Aorta (tissue), 5 donors: ENCODE measurements around the gene PARP8. TPM values are rescaled to one million over a fixed set of nuclear protein-coding genes. Genes with fewer than 3 reads are reported as not detected.
A peak's percentile ranks its signal among the peaks of the same experiment; 100 is the strongest.
"Not testable (repeated sequence)": the region's sequence is repeated elsewhere in the genome, so short reads cannot be mapped to it uniquely, and the experiment has no call there.

ENCODE experiments used
- ATAC-seq: fragments of 200-7000 bp; cut with Tn5 transposase; one replicate; pipeline ENCODE4 v1.9.1; 2022; ENCODE audit warnings: moderate library complexity; ENCODE audit not compliant: low FRiP score
- DNase-seq, 2 donors: peaks; one replicate each; pipeline ENCODE4 v3.0.0-alpha.2; 2020
- H3K27ac ChIP-seq, 2 donors: one replicate each; pipeline ENCODE4 v1.5.1; 2013; ENCODE audit warnings: low read length in 2 of 2, mild to moderate bottlenecking in 2 of 2, moderate library complexity in 2 of 2, control low read depth in 1 of 2, inconsistent platforms in 1 of 2, low read depth in 1 of 2
- H3K27me3 ChIP-seq, 2 donors: one replicate each; pipeline ENCODE4 v1.6.1; 2013; ENCODE audit warnings: control low read depth in 1 of 2, low read length in 1 of 2, mild to moderate bottlenecking in 1 of 2, moderate library complexity in 1 of 2; ENCODE audit not compliant: insufficient read depth in 2 of 2, control insufficient read depth in 1 of 2
- H3K36me3 ChIP-seq, 2 donors: one replicate each; pipeline ENCODE4 v1.6.1; 2013; ENCODE audit warnings: control low read depth in 1 of 2, low read length in 1 of 2, mild to moderate bottlenecking in 1 of 2; ENCODE audit not compliant: insufficient read depth in 2 of 2, control insufficient read depth in 1 of 2
- H3K4me1 ChIP-seq, 2 donors: one replicate each; pipeline ENCODE4 v1.6.1; 2013; ENCODE audit warnings: low read length in 2 of 2, control low read depth in 1 of 2, mild to moderate bottlenecking in 1 of 2, moderate library complexity in 1 of 2; ENCODE audit not compliant: insufficient read depth in 2 of 2, control insufficient read depth in 1 of 2
- H3K4me3 ChIP-seq, 2 donors: one replicate each; pipeline ENCODE4 v1.5.1; 2013; ENCODE audit warnings: low read length in 2 of 2, control low read depth in 1 of 2, mild to moderate bottlenecking in 1 of 2
- H3K9me3 ChIP-seq: one replicate; pipeline ENCODE4 v1.6.1; 2013; ENCODE audit warnings: mild to moderate bottlenecking, low read length; ENCODE audit not compliant: control insufficient read depth
- WGBS, 2 donors: extraction: QIAGEN DNeasy Blood & Tissue Kit; methylation state at CpG; one replicate each; pipeline ENCODE4 v1.1.7; 2013; 5-methylcytosine and 5-hydroxymethylcytosine counted together
- intact Hi-C, 2 donors: fragments of 100-400 bp; cut with DNase I; formaldehyde crosslinking; loops; one replicate each; pipeline versions ENCODE4 v1.14.2 to v1.15.0; 2022
- polyA plus RNA-seq, 2 donors: library from polyadenylated mRNA; stranded (reverse); fragments of 200-250 nt; gene quantifications; one replicate each; pipeline ENCODE4 v1.2.3, GENCODE V29; 2013
- total RNA-seq, 2 donors: library from RNA; stranded (reverse); fragmentation: NEBNext Ultra II Directional; extraction: Animal tissue kit (Norgen Biotek cat#: 25700); gene quantifications; one replicate each; pipeline ENCODE4 v1.2.1, GENCODE V29; 2021
- donor health status: healthy with polysubstance abuse.
- donor health status: Bipolar disorder and iron deficiency.
- donor health status: DM: no; HTN: no; CAD: no.
- donor health status: DM: no; HTN: no; CAD: no.
- donor health status: DM: yes; HTN: yes; CAD: no.

The PARP8 gene
- total and polyA plus RNA-seq, 4 donors, result 5.3 to 47.6 (median 19.5) TPM

DNA sequence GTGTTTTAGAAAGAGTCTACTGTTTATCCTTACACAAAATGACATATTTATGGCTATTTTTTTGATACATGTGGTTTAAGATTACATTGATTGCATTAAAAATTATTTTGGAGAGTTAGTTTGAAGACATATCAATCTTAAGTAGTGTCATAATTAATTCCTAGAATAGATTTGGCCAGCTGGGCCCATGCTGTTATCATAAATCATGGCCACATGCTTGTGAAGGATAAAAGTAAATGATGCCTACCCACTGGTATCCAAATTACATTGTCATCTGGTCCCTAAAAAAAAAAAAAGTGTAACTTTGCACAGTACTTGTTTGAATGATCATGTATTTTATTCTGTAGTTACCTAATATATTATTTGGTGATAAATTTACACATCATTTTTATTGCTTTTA lies 96.9 kb downstream of the PARP8 start:
- Histone ChIP-seq H3K27ac (no peak overlapping the region), H3K4me3 (no peak overlapping the region), H3K27me3 (no peaks in the 10 kb centered on the region), H3K4me1 (no peaks in the 10 kb centered on the region), H3K9me3 (no peaks in the 10 kb centered on the region), H3K36me3 (no peaks in the 10 kb centered on the region)
- ATAC-seq (no peak), DNase-seq (no peak)
- intact Hi-C loops, result no loop called here

GRCh38 chr5:50763846-50764245 lies 97.4 kb downstream of the PARP8 start:
- ATAC-seq (no peak), DNase-seq (no peak)
- intact Hi-C loops, result no loop called here
- H3K27me3 ChIP-seq, result no peaks in the 10 kb centered on the region
- H3K9me3 ChIP-seq, result no peaks in the 10 kb centered on the region
- no peaks in the 10 kb centered on the region for H3K4me1 ChIP-seq
- WGBS, 2 donors, result 79 to 82% methylated on average over 7 of the region's 7 CpGs
- no peak overlapping the region for H3K27ac ChIP-seq
- no peak overlapping the region for H3K4me3 ChIP-seq
- H3K36me3 ChIP-seq, result no peaks in the 10 kb centered on the region

- intact Hi-C loops, result no loop called here
- H3K9me3 ChIP-seq, result no peaks in the 10 kb centered on the region
- WGBS, 2 donors, result 96 to 97% methylated on average over 2 of the region's 2 CpGs
- no peak overlapping the region for H3K4me3 ChIP-seq
- H3K4me1 ChIP-seq, result no peaks in the 10 kb centered on the region
- H3K27me3 ChIP-seq, result no peaks in the 10 kb centered on the region
- no peak for DNase-seq
- no peak overlapping the region for H3K27ac ChIP-seq
- no peak for ATAC-seq
- H3K36me3 ChIP-seq, result no peaks in the 10 kb centered on the region
Measured at GRCh38 chr5:50766042-50766441, 99.6 kb downstream of the PARP8 start.

DNA sequence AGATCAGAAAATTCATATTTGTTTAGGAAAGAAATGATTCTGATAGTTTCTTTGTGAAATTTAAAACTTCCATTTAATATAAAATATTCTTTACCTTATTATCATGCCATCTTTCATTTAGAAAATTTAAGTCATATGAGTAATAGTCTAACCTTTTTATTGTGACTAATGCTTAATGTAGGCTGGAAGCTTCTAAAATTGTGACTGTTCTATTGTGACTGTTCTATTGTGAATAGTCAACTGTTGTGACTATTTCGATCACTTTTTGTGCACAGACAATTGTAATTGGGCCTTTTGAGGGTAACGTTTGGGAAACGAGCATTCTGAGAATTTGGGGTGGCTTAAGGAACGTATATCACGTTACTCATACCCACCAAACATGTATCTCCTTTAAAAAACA lies 100.0 kb downstream of the PARP8 start:
- H3K36me3 ChIP-seq, result no peaks in the 10 kb centered on the region
- no peaks in the 10 kb centered on the region for H3K4me1 ChIP-seq
- no peak for DNase-seq
- H3K4me3 ChIP-seq, result no peak overlapping the region
- H3K27ac ChIP-seq, result no peak overlapping the region
- no peaks in the 10 kb centered on the region for H3K9me3 ChIP-seq
- intact Hi-C loops, result no loop called here
- ATAC-seq, result no peak
- H3K27me3 ChIP-seq, result no peaks in the 10 kb centered on the region
- WGBS, 2 donors, result 95 to 97% methylated on average over 5 of the region's 5 CpGs

GRCh38 chr5:50766967-50767366 lies 100.5 kb downstream of the PARP8 start:
- Histone ChIP-seq H3K4me1 (no peaks in the 10 kb centered on the region), H3K27me3 (no peaks in the 10 kb centered on the region), H3K27ac (no peak overlapping the region), H3K4me3 (no peak overlapping the region), H3K9me3 (no peaks in the 10 kb centered on the region), H3K36me3 (no peaks in the 10 kb centered on the region)
- WGBS, 2 donors, result 70 to 80% methylated on average over 2 of the region's 2 CpGs
- intact Hi-C loops, result no loop called here
- no peak for DNase-seq
- ATAC-seq, result no peak

DNA sequence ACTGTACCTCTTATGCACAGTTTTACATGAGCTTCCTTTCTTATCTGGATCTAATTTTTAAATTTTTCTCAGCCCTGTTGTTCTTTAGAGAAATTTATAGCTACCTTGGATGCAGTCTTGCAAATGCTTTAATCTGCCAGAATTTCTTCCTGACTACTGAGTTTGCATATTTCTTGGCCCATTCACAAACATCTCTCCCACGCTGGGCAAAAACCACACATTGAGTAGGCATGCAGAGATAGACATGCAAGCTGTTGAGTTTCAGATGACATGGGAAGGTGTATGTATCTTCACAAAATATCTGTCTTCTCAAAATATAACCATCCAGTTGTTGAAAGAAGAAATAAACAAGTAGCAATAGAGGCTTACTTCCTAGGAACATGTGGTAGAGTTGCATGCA lies 101.2 kb downstream of the PARP8 start:
- Histone ChIP-seq H3K9me3 (no peaks in the 10 kb centered on the region), H3K4me1 (no peaks in the 10 kb centered on the region), H3K4me3 (no peak overlapping the region), H3K27ac (no peak overlapping the region), H3K27me3 (no peaks in the 10 kb centered on the region), H3K36me3 (no peaks in the 10 kb centered on the region)
- DNase-seq, result no peak
- no peak for ATAC-seq
- 44% methylated on average over 1 of the region's 1 CpG for WGBS, 2 donors
- intact Hi-C loops, result no loop called here

- no peak for DNase-seq
- no peaks in the 10 kb centered on the region for H3K9me3 ChIP-seq
- WGBS, 2 donors, result 92 to 94% methylated on average over 4 of the region's 4 CpGs
- no peaks in the 10 kb centered on the region for H3K27me3 ChIP-seq
- H3K36me3 ChIP-seq, result no peaks in the 10 kb centered on the region
- no peak overlapping the region for H3K4me3 ChIP-seq
- no peaks in the 10 kb centered on the region for H3K4me1 ChIP-seq
- H3K27ac ChIP-seq, result no peak overlapping the region
- ATAC-seq, result no peak
- intact Hi-C loops, result no loop called here
Measured at GRCh38 chr5:50768634-50769033, 102.2 kb downstream of the PARP8 start.

DNA sequence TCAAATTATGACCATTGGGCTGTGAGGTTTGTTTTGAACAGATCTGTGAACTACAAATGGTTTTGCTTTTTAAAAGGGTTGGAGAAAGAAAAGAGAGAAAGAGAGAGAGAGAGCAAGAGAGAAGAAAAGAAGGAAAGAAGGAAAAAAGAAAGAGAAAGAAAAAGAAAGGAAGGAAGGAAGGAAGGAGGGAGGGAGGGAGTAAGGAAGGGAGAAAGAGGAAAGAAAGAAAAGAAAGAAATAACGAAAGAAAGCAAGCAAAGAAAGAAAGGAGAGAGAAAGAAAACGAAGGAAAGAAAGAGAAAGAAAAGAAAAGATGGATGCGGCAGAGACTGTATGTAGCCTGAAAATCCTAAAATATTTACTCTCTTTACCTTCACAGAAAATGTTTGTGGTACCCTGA lies 104.0 kb downstream of the PARP8 start:
- DNase-seq, result no peak
- H3K4me1 ChIP-seq, result no peaks in the 10 kb centered on the region
- intact Hi-C loops, result no loop called here
- H3K36me3 ChIP-seq, result no peaks in the 10 kb centered on the region
- 92 to 93% methylated on average over 3 of the region's 3 CpGs for WGBS, 2 donors
- H3K27ac ChIP-seq, result no peak overlapping the region
- no peaks in the 10 kb centered on the region for H3K27me3 ChIP-seq
- H3K9me3 ChIP-seq, result no peaks in the 10 kb centered on the region
- no peak for ATAC-seq
- no peak overlapping the region for H3K4me3 ChIP-seq

DNA sequence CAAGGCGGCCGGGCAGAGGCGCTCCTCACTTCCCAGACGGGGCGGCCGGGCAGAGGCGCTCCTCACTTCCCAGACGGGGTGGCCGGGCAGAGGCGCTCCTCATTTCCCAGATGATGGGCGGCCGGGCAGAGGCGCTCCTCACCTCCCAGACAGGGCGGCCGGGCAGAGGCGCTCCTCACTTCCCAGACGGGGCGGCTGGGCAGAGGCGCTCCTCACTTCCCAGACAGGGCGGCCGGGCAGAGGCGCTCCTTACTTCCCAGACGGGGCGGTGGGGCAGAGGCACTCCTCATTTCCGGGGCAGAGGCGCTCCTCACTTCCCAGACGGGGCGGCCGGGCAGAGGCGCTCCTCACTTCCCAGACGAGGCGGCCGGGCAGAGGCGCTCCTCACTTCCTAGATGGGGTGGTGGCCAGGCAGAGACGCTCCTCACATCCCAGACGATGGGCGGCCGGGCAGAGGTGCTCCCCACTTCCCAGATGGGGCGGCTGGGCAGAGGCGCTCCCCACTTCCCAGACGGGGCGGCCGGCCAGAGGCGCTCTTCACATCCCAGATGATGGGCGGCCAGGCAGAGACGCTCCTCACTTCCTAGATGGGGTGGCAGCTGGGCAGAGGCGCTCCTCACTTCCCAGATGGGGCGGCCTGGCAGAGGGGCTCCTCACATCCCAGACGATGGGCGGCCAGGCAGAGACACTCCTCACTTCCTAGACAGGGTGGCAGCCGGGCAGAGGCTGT lies 108.2 kb downstream of the PARP8 start:
- H3K4me1 ChIP-seq, ATAC-seq, H3K27me3 ChIP-seq, H3K36me3 ChIP-seq, H3K9me3 ChIP-seq, intact Hi-C loops, H3K4me3 ChIP-seq, H3K27ac ChIP-seq: not testable (repeated sequence)
- DNase-seq, result peak; percentile 28 to 60
- 97 to 98% methylated on average over 45 to 51 of the region's 51 CpGs for WGBS, 2 donors
